Prostate gland (tissue), 2 donors: ENCODE data around the gene CIDEB. TPM values are rescaled to one million over a fixed set of nuclear protein-coding genes. Genes with fewer than 3 reads are reported as not detected.

Source experiments
- DNase-seq: peaks from one replicate; pipeline ENCODE4 v3.0.0-alpha.2; 2019; ENCODE audit warnings: low spot score
- H3K27ac ChIP-seq, 2 donors: fragments of 200-600 bp; sonication (generic); 2 replicates each; pipeline ENCODE4 v1.5.1; 2017 to 2019
- H3K27me3 ChIP-seq: fragments of 200-600 bp; sonication (generic); replicated peaks from 2 replicates; pipeline ENCODE4 v1.5.1; 2019; ENCODE audit not compliant: insufficient read depth
- H3K36me3 ChIP-seq, 2 donors: fragments of 200-600 bp; sonication (generic); 1 replicate in 1 of 2; 2 replicates in 1 of 2; pipeline versions ENCODE4 v1.5.1 to v1.8.1; 2017 to 2019
- H3K4me1 ChIP-seq: fragments of 200-600 bp; sonication (generic); replicated peaks from 2 replicates; pipeline ENCODE4 v1.5.1; 2019
- H3K4me3 ChIP-seq, 2 donors: fragments of 200-600 bp; sonication (generic); 2 replicates each; pipeline ENCODE4 v1.5.1; 2017 to 2019
- H3K9me3 ChIP-seq: fragments of 200-600 bp; sonication (generic); 2 replicates; pipeline ENCODE4 v1.5.1; 2017
- CTCF ChIP-seq, 4 experiments: fragments of 200-600 bp in 2 of 4; fragments of 450-650 bp in 2 of 4; sonication (generic) in 2 of 4; IDR thresholded peaks; 1 replicate in 3 of 4; 2 replicates in 1 of 4; pipeline ENCODE4 v1.5.1; 2016 to 2019; ENCODE audit warnings: antibody characterized with exemption in 4 of 4, mild to moderate bottlenecking in 2 of 4, moderate library complexity in 2 of 4
- POLR2A ChIP-seq: fragments of 450-650 bp; IDR thresholded peaks from one replicate; pipeline ENCODE4 v1.6.1; 2016; ENCODE audit warnings: antibody characterized with exemption, mild to moderate bottlenecking
- POLR2AphosphoS5 ChIP-seq: sonication (generic); formaldehyde crosslinking; IDR thresholded peaks from one replicate; pipeline ENCODE4 v1.6.1; 2017; ENCODE audit warnings: antibody characterized with exemption
- WGBS: methylation state at CpG from one replicate; pipeline ENCODE4 v1.1.5; 2018; 5-methylcytosine and 5-hydroxymethylcytosine counted together
- intact Hi-C: fragments of 100-400 bp; cut with DNase I; formaldehyde crosslinking; loops from one replicate; pipeline ENCODE4 v1.14.2; 2022
- total RNA-seq, 2 donors: library from RNA; depleted of rRNA; stranded (reverse); fragments of >200 nt; gene quantifications; one replicate each; pipeline ENCODE4 v1.1.0, GENCODE V29; 2016

Gene CIDEB
- total RNA-seq, 2 donors from 2014 or later: 9.1 to 17.8 TPM

DNA sequence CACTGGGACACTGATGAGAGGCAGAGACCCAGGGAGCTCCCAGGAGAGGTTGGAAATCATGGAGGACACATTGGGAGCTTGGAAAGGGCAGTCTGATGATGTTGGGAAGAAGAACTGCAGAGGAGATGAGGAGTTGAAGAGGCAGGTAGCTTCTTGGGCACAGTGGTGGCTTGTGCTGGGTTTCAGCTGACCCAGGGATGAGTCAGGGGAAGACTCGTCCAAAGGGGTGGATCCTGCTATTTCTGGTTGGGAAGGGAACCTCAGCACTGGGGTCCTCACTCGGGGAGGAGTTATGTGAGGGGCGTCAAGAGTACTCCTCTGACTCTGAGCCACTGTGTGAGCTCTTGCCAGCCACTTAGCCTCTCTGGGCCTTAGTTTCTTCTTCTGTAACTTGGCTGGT, 15.6 kb upstream of the CIDEB start:
- H3K27ac ChIP-seq: no peak overlapping the region
- no peak for DNase-seq
- H3K4me1 ChIP-seq: no peaks in the 10 kb centered on the region
- TF ChIP-seq POLR2AphosphoS5 (no peak), POLR2A (no peak), CTCF (IDR thresholded peaks at IDR 0.05) (no peak)
- H3K27me3 ChIP-seq: peaks cover 3% of the 10 kb centered on the region
- intact Hi-C loops: no loop called here
- 64% methylated on average over 3 of the region's 3 CpGs for WGBS
- no peaks in the 10 kb centered on the region for H3K9me3 ChIP-seq
- no peak overlapping the region for H3K4me3 ChIP-seq
- no peaks in the 10 kb centered on the region for H3K36me3 ChIP-seq

DNA sequence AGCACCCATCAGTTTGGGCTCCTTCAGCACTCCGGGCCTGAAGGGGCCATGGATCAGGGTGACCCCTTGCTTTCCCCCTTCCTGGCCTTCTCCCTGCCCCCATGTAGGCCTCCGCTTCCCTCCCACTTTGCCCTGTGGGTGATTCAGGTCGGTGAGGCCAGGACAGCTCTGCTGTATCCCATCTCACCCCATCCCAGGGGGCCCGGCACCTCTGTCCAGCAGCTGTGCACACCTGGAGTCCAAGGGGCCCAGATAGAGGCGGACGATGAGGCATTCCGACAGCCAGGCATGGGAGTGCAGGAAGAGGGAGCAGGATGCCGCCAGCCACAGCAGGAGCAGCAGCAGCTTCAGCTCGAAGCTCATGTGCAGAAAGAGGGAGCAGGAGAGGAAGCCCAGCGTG, 14.9 kb upstream of the CIDEB start:
- Histone ChIP-seq H3K9me3 (no peaks in the 10 kb centered on the region), H3K36me3 (no peaks in the 10 kb centered on the region), H3K27me3 (peaks cover 4% of the 10 kb centered on the region), H3K4me3 (no peak overlapping the region), H3K4me1 (no peaks in the 10 kb centered on the region), H3K27ac (no peak overlapping the region)
- 70% methylated on average over 10 of the region's 10 CpGs for WGBS
- intact Hi-C loops: no loop called here
- DNase-seq: no peak
- no peak for TF ChIP-seq POLR2AphosphoS5
- TF ChIP-seq CTCF (IDR thresholded peaks at IDR 0.05): no peak
- TF ChIP-seq POLR2A: no peak

DNA sequence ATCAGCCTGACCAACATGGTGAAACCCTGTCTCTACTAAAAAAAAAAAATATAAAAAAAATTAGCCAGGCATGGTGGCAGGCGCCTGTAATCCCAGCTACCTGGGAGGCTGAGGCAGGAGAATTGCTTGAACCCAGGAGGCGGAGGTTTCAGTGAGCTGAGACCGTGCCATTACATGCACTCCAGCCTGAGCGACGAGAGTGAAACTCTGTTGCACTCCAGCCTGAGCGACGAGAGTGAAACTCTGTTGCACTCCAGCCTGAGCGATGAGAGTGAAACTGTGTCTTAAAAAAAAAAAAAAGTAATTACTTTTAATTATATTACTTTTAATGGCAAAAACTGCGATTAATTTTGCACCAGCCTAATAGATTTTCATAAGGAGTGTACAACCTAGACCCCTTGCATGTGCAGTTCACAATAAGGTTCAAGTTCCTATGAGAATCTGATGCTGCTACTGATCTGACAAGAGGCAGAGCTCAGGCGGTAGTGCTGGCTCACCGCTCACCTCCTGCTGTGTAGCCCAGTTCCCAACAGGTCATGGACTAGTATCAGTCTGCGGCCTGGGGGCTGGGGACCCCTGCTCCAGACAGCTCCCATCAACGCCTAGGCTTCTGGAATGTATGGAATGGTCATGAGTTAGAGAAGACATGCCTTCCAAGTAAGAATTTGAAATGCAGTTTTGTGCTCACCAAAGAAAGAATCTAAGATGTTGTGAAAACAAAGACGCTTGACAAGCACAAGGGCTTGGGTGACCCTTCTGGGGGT, 13.6 kb upstream of the CIDEB start:
- 85% methylated on average over 14 of the region's 14 CpGs for WGBS
- Histone ChIP-seq H3K27ac (no peak overlapping the region), H3K27me3 (peaks cover 4% of the 10 kb centered on the region), H3K36me3 (no peaks in the 10 kb centered on the region), H3K4me3 (no peak overlapping the region), H3K4me1 (no peaks in the 10 kb centered on the region), H3K9me3 (no peaks in the 10 kb centered on the region)
- no peak for TF ChIP-seq POLR2A
- no peak for TF ChIP-seq POLR2AphosphoS5
- TF ChIP-seq CTCF (IDR thresholded peaks at IDR 0.05): no peak
- intact Hi-C loops: no loop called here
- no peak for DNase-seq

GRCh38 chr14:24317141-24317928, 9.6 kb upstream of the CIDEB start:
- no peaks in the 10 kb centered on the region for H3K9me3 ChIP-seq
- no peaks in the 10 kb centered on the region for H3K4me1 ChIP-seq
- no peak for DNase-seq
- H3K27me3 ChIP-seq: peaks cover 4% of the 10 kb centered on the region
- no peaks in the 10 kb centered on the region for H3K36me3 ChIP-seq
- H3K27ac ChIP-seq: no peak overlapping the region
- intact Hi-C loops: no loop called here
- no peak overlapping the region for H3K4me3 ChIP-seq
- WGBS: 87% methylated on average over 3 of the region's 3 CpGs
- TF ChIP-seq CTCF (IDR thresholded peaks at IDR 0.05) (no peak), POLR2AphosphoS5 (no peak), POLR2A (no peak)

GRCh38 chr14:24316597-24316950, 8.8 kb upstream of the CIDEB start:
- H3K4me1 ChIP-seq: no peaks in the 10 kb centered on the region
- no peaks in the 10 kb centered on the region for H3K9me3 ChIP-seq
- no peaks in the 10 kb centered on the region for H3K36me3 ChIP-seq
- no peak for DNase-seq
- WGBS: 38% methylated on average over 18 of the region's 18 CpGs
- intact Hi-C loops: no loop called here
- H3K27me3 ChIP-seq: peaks cover 4% of the 10 kb centered on the region
- H3K4me3 ChIP-seq: no peak overlapping the region
- TF ChIP-seq POLR2A (no peak), POLR2AphosphoS5 (no peak), CTCF (IDR thresholded peaks at IDR 0.05) (no peak)
- no peak overlapping the region for H3K27ac ChIP-seq
